ENCODE data around the gene SCO2. TPM values are rescaled to one million over a fixed set of nuclear protein-coding genes. Genes with fewer than 3 reads are reported as not detected.

SCO2 gene
- total RNA-seq, 2 donors from 2014 or later, result 3.5 to 4.5 TPM

DNA sequence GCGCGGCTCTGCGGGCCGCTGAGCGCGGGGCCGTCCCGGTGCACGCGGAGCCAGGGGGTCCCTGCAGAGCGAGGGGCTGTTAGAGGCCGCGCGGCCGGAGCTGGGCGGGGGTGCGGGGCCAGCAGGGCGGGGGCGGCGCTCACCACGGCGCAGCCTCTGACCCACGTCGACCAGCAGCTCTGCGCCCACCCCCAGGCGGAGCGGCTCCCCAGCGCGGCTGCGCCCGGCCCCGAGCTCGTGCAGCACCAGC is 385 bp upstream of the SCO2 start:
- no peak for ATAC-seq (ENCODE audit: insufficient number of reproducible peaks, low FRiP score, low read depth)
- Histone ChIP-seq H3K36me3 (peaks cover 26% of the 10 kb centered on the region), H3K4me1 (ENCODE audit: control insufficient read depth in 1 of 2, low read depth in 2 of 2) (peaks cover 16 to 35% of the 10 kb centered on the region in 2 donors), H3K27ac (peak overlapping the region; percentile 69 to 75), H3K27me3 (replicated peaks; ENCODE audit: insufficient read depth) (no peaks in the 10 kb centered on the region), H3K9me3 (no peaks in the 10 kb centered on the region), H3K4me3 (peak overlapping the region; percentile 75)
- DNase-seq (ENCODE audit: low spot score), result no peak
- no peak for TF ChIP-seq CTCF (IDR thresholded peaks at IDR 0.05)

- H3K4me1 ChIP-seq (ENCODE audit: control insufficient read depth in 1 of 2, low read depth in 2 of 2), result peaks cover 15 to 25% of the 10 kb centered on the region in 2 donors
These were observed 708 bp downstream of the SCO2 start for GRCh38 chr22:50524676-50525103.

DNA sequence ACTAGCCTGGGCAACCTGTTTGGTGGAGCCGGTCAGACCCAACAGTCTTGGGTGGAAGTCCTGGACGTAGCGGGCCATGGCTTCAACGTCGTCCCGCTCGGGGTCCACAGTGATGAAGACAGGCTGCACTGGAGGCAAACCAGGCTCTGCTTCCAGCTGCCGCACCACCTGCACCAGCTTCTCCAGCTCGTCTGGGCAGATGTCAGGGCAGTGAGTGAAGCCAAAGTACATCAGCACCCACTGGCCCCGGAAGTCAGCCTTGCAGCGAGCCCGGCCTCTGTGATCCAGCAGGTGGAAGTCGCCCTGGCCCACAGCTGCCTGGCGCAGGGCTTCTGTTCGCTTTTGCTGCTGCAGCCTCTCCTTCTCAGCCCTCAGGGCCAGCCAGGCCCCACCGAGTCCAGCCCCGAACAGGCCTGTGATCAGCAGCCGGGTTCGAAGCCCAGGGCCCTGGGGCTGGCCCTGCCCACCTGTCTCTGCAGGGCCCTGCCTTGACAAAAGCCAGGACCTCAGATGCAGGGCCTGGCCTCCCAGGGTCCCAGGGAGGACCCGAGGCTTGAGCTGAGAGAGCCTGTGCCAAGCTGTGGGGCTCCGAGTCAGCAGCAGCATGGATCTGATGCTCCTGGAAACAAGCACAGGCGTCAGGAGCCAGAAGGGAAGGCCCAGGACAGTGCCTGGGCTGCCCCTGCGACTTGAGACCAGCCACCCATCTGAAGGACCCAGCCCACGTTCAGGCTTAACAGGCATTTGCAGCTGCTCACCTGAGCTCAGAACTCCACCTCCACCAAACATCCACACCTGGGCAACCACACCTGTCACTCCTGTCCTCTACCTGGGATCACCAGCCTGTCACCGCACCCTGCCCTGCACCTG is 1.4 kb downstream of the SCO2 start:
- no peaks in the 10 kb centered on the region for H3K9me3 ChIP-seq
- no peak for DNase-seq (ENCODE audit: low spot score)
- peaks cover 41% of the 10 kb centered on the region for H3K36me3 ChIP-seq
- H3K4me1 ChIP-seq (ENCODE audit: control insufficient read depth in 1 of 2, low read depth in 2 of 2), result peaks cover 15 to 18% of the 10 kb centered on the region in 2 donors
- no peak for TF ChIP-seq CTCF (IDR thresholded peaks at IDR 0.05)
- peak overlapping the region; percentile 75 for H3K4me3 ChIP-seq
- ATAC-seq (ENCODE audit: insufficient number of reproducible peaks, low FRiP score, low read depth), result no peak
- no peak overlapping the region for H3K27ac ChIP-seq
- no peaks in the 10 kb centered on the region for H3K27me3 ChIP-seq (replicated peaks; ENCODE audit: insufficient read depth)

More at GRCh38 chr22:50524676-50525103, 708 bp downstream of the SCO2 start:
- Histone ChIP-seq H3K36me3 (peaks cover 35% of the 10 kb centered on the region), H3K27ac (peak overlapping the region; percentile 69 to 75), H3K27me3 (replicated peaks; ENCODE audit: insufficient read depth) (no peaks in the 10 kb centered on the region), H3K9me3 (no peaks in the 10 kb centered on the region), H3K4me3 (peak overlapping the region; percentile 75)
- TF ChIP-seq CTCF (IDR thresholded peaks at IDR 0.05), result no peak
- DNase-seq (ENCODE audit: low spot score), result no peak
- no peak for ATAC-seq (ENCODE audit: insufficient number of reproducible peaks, low FRiP score, low read depth)

- H3K4me3 ChIP-seq, result no peak overlapping the region
- no peaks in the 10 kb centered on the region for H3K27me3 ChIP-seq (replicated peaks; ENCODE audit: insufficient read depth)
- TF ChIP-seq CTCF (IDR thresholded peaks at IDR 0.05), result no peak
- peaks cover 15 to 17% of the 10 kb centered on the region in 2 donors for H3K4me1 ChIP-seq (ENCODE audit: control insufficient read depth in 1 of 2, low read depth in 2 of 2)
- ATAC-seq (ENCODE audit: insufficient number of reproducible peaks, low FRiP score, low read depth), result no peak
- no peak for DNase-seq (ENCODE audit: low spot score)
- peaks cover 47% of the 10 kb centered on the region for H3K36me3 ChIP-seq
- H3K9me3 ChIP-seq, result no peaks in the 10 kb centered on the region
- no peak overlapping the region for H3K27ac ChIP-seq
These were observed 2.0 kb downstream of the SCO2 start for GRCh38 chr22:50523458-50523805.

DNA sequence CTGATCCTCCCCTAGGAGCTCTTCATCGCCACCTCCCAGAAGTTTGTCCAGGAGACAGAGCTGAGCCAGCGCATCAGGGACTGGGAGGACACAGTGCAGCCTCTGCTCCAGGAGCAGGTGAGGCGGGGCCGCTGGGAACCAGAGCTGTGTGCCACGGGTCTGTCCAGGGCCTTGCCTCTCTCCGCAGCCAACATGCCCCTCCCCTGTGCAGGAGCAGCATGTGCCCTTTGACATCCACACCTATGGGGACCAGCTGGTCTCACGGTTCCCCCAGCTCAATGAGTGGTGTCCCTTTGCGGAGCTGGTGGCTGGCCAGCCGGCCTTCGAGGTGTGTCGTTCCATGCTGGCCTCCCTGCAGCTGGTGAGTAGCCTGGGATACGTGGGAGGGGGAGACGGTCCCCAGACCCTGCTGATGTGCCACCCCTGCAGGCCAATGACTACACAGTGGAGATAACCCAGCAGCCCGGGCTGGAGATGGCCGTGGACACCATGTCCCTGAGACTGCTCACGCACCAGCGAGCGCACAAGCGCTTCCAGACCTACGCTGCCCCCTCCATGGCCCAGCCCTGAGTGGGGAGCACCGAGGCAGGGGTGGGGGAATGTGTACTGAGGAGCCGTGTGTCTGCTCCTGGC is 2.5 kb downstream of the SCO2 start:
- Histone ChIP-seq H3K4me1 (ENCODE audit: control insufficient read depth in 1 of 2, low read depth in 2 of 2) (peaks cover 15 to 17% of the 10 kb centered on the region in 2 donors), H3K4me3 (no peak overlapping the region), H3K27me3 (replicated peaks; ENCODE audit: insufficient read depth) (no peaks in the 10 kb centered on the region), H3K36me3 (peaks cover 52% of the 10 kb centered on the region), H3K27ac (no peak overlapping the region), H3K9me3 (no peaks in the 10 kb centered on the region)
- ATAC-seq (ENCODE audit: insufficient number of reproducible peaks, low FRiP score, low read depth), result no peak
- DNase-seq (ENCODE audit: low spot score), result no peak
- no peak for TF ChIP-seq CTCF (IDR thresholded peaks at IDR 0.05)
